ENCODE results near the gene PCSK5. TPM values are rescaled to one million over a fixed set of nuclear protein-coding genes. Genes with fewer than 3 reads are reported as not detected.

Gene PCSK5
- total RNA-seq, 1 experiment from 2014 or later: 0.17 TPM

- intact Hi-C loops (cut with micrococcal nuclease; ENCODE audit: unreplicated experiment): no loop called here
- Histone ChIP-seq H3K36me3 (ENCODE audit: insufficient read depth, low read length, poor library complexity, severe bottlenecking) (no peaks in the 10 kb centered on the region), H3K27me3 (replicated peaks; ENCODE audit: insufficient read depth, low read depth, low read length, poor library complexity) (no peaks in the 10 kb centered on the region), H3K4me1 (ENCODE audit: insufficient read depth, low read length, poor library complexity, severe bottlenecking) (no peaks in the 10 kb centered on the region), H3K27ac (ENCODE audit: low read depth, low read length, poor library complexity, severe bottlenecking) (no peak overlapping the region), H3K4me3 (ENCODE audit: low read depth, low read length, poor library complexity, severe bottlenecking) (no peak overlapping the region), H3K9me3 (ENCODE audit: low read depth, low read length, poor library complexity, severe bottlenecking) (no peaks in the 10 kb centered on the region)
- CTCF ChIA-PET: no interaction called here
- POLR2A ChIA-PET (ENCODE audit: low non-redundant PET): no interaction called here
- BruUV-seq (replicated peaks): no TSS peak
- no peak for DNase-seq (ENCODE audit: low spot score)
- TF ChIP-seq CTCF (conservative IDR thresholded peaks at IDR 0.05; ENCODE audit: low read depth, low read length) (no peak), EZH2 (IDR thresholded peaks at IDR 0.05; ENCODE audit: borderline replicate concordance, low read depth, low read length, poor library complexity, severe bottlenecking) (no peak)
These were observed 376.8 kb downstream of the PCSK5 start for GRCh38 chr9:76267284-76267652.

- Histone ChIP-seq H3K27me3 (replicated peaks; ENCODE audit: insufficient read depth, low read depth, low read length, poor library complexity) (no peaks in the 10 kb centered on the region), H3K4me3 (ENCODE audit: low read depth, low read length, poor library complexity, severe bottlenecking) (no peak overlapping the region), H3K4me1 (ENCODE audit: insufficient read depth, low read length, poor library complexity, severe bottlenecking) (no peaks in the 10 kb centered on the region), H3K9me3 (ENCODE audit: low read depth, low read length, poor library complexity, severe bottlenecking) (no peaks in the 10 kb centered on the region), H3K27ac (ENCODE audit: low read depth, low read length, poor library complexity, severe bottlenecking) (no peak overlapping the region), H3K36me3 (ENCODE audit: insufficient read depth, low read length, poor library complexity, severe bottlenecking) (no peaks in the 10 kb centered on the region)
- TF ChIP-seq CTCF (conservative IDR thresholded peaks at IDR 0.05; ENCODE audit: low read depth, low read length) (no peak), EZH2 (IDR thresholded peaks at IDR 0.05; ENCODE audit: borderline replicate concordance, low read depth, low read length, poor library complexity, severe bottlenecking) (no peak)
- no peak for DNase-seq (ENCODE audit: low spot score)
- BruUV-seq (replicated peaks): no TSS peak
- intact Hi-C loops (cut with micrococcal nuclease; ENCODE audit: unreplicated experiment): no loop called here
- CTCF ChIA-PET: no interaction called here
- POLR2A ChIA-PET (ENCODE audit: low non-redundant PET): no interaction called here
These were observed 379.3 kb downstream of the PCSK5 start for GRCh38 chr9:76269789-76270188.

GRCh38 chr9:76271755-76272154 is 381.3 kb downstream of the PCSK5 start:
- Histone ChIP-seq H3K36me3 (ENCODE audit: insufficient read depth, low read length, poor library complexity, severe bottlenecking) (no peaks in the 10 kb centered on the region), H3K27ac (ENCODE audit: low read depth, low read length, poor library complexity, severe bottlenecking) (no peak overlapping the region), H3K4me1 (ENCODE audit: insufficient read depth, low read length, poor library complexity, severe bottlenecking) (no peaks in the 10 kb centered on the region), H3K9me3 (ENCODE audit: low read depth, low read length, poor library complexity, severe bottlenecking) (no peaks in the 10 kb centered on the region), H3K27me3 (replicated peaks; ENCODE audit: insufficient read depth, low read depth, low read length, poor library complexity) (no peaks in the 10 kb centered on the region), H3K4me3 (ENCODE audit: low read depth, low read length, poor library complexity, severe bottlenecking) (no peak overlapping the region)
- CTCF ChIA-PET: no interaction called here
- no peak for DNase-seq (ENCODE audit: low spot score)
- POLR2A ChIA-PET (ENCODE audit: low non-redundant PET): no interaction called here
- no peak for TF ChIP-seq EZH2 (IDR thresholded peaks at IDR 0.05; ENCODE audit: borderline replicate concordance, low read depth, low read length, poor library complexity, severe bottlenecking)
- TF ChIP-seq CTCF (conservative IDR thresholded peaks at IDR 0.05; ENCODE audit: low read depth, low read length): no peak
- intact Hi-C loops (cut with micrococcal nuclease; ENCODE audit: unreplicated experiment): no loop called here
- BruUV-seq (replicated peaks): no TSS peak

Measured in A673 (cell line).